ENCODE results near the gene MAVS.

- TF ChIP-seq CTCF (conservative IDR thresholded peaks at IDR 0.05 in 1 of 2, IDR thresholded peaks at IDR 0.05 in 1 of 2; ENCODE audit: extremely low read depth in 1 of 2, insufficient read depth in 1 of 2, low read depth in 1 of 2, low read length in 2 of 2) (no peak), EZH2 (IDR thresholded peaks at IDR 0.05; ENCODE audit: borderline replicate concordance, low read length) (no peak)
These were observed 30.0 kb downstream of the MAVS start for GRCh38 chr20:3876676-3877075.

All from mammary epithelial cell (primary cell).